Neuron (in vitro differentiated cells): ENCODE data around the gene ITLN1.

Experiments
- H2AFZ ChIP-seq: one replicate; pipeline ENCODE4 v1.6.1; 2013; ENCODE audit warnings: low read depth, mild to moderate bottlenecking, inconsistent platforms, low read length, moderate library complexity
- H3K27me3 ChIP-seq: one replicate; pipeline ENCODE4 v1.6.1; 2013; ENCODE audit warnings: low read length; ENCODE audit not compliant: insufficient read depth
- H3K36me3 ChIP-seq: one replicate; pipeline ENCODE4 v1.6.1; 2013; ENCODE audit warnings: low read length; ENCODE audit not compliant: insufficient read depth
- H3K4me1 ChIP-seq: one replicate; pipeline ENCODE4 v1.6.1; 2013; ENCODE audit warnings: low read length; ENCODE audit not compliant: insufficient read depth
- H3K4me3 ChIP-seq: 2 replicates; pipeline ENCODE4 v1.5.1; 2013; ENCODE audit warnings: mild to moderate bottlenecking, low read length, moderate library complexity
- H3K9me3 ChIP-seq: one replicate; pipeline ENCODE4 v1.6.1; 2013; ENCODE audit warnings: low read length

ITLN1 gene

GRCh38 chr1:160860840-160861505 lies 24.0 kb downstream of the ITLN1 start:
- no peak overlapping the region for H2AFZ ChIP-seq
- H3K4me3 ChIP-seq = no peak overlapping the region
- H3K27me3 ChIP-seq = peaks cover 4% of the 10 kb centered on the region
- no peaks in the 10 kb centered on the region for H3K36me3 ChIP-seq
- H3K4me1 ChIP-seq = no peaks in the 10 kb centered on the region
- no peaks in the 10 kb centered on the region for H3K9me3 ChIP-seq

DNA sequence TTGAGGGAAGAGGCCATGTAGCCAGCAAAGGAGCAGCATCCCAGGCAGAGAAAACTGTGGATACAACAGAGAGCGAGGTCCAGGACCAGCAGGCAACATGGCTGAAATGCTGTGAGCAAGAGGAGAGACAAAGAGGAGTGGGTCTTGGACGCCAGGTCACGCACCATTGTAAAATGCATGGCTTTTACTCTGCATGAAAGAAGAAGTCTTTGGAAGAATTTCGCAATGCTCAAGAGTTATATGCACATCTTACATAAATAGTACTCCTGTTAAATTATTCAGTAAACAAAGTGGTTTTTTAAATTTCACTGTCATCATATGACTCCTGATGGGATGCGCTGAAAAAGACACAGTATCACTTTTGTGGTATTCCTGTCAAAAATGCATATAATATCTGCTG lies 25.8 kb downstream of the ITLN1 start:
- Histone ChIP-seq H3K36me3 (no peaks in the 10 kb centered on the region), H3K27me3 (peaks cover 4% of the 10 kb centered on the region), H2AFZ (no peak overlapping the region), H3K4me3 (no peak overlapping the region), H3K9me3 (no peaks in the 10 kb centered on the region), H3K4me1 (no peaks in the 10 kb centered on the region)

- Histone ChIP-seq H3K4me3 (no peak overlapping the region), H2AFZ (no peak overlapping the region), H3K36me3 (no peaks in the 10 kb centered on the region), H3K27me3 (peaks cover 4% of the 10 kb centered on the region), H3K4me1 (no peaks in the 10 kb centered on the region), H3K9me3 (no peaks in the 10 kb centered on the region)
These were observed 26.5 kb downstream of the ITLN1 start for GRCh38 chr1:160858507-160858906.

DNA sequence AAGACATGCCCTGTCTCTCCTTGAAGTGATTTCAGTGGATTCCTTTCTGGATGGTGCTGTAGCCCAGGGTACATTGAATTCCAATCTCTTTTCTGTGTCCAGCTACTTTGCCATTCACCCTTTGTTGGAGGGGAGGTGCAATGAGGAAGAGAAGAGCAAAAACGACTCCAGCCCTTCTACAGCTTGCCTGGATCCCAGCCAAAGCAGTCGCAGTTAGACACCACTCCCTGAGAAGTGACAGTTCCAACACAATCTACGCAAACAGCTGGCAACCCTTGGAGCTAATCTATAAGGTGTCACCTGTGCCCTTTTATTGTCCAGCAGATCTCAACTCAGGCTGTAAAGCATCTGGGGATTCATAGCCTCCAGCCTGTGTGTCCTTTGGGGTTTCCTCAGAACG lies 26.9 kb downstream of the ITLN1 start:
- Histone ChIP-seq H3K9me3 (no peaks in the 10 kb centered on the region), H3K4me1 (no peaks in the 10 kb centered on the region), H3K4me3 (no peak overlapping the region), H3K27me3 (peaks cover 4% of the 10 kb centered on the region), H3K36me3 (no peaks in the 10 kb centered on the region), H2AFZ (no peak overlapping the region)

DNA sequence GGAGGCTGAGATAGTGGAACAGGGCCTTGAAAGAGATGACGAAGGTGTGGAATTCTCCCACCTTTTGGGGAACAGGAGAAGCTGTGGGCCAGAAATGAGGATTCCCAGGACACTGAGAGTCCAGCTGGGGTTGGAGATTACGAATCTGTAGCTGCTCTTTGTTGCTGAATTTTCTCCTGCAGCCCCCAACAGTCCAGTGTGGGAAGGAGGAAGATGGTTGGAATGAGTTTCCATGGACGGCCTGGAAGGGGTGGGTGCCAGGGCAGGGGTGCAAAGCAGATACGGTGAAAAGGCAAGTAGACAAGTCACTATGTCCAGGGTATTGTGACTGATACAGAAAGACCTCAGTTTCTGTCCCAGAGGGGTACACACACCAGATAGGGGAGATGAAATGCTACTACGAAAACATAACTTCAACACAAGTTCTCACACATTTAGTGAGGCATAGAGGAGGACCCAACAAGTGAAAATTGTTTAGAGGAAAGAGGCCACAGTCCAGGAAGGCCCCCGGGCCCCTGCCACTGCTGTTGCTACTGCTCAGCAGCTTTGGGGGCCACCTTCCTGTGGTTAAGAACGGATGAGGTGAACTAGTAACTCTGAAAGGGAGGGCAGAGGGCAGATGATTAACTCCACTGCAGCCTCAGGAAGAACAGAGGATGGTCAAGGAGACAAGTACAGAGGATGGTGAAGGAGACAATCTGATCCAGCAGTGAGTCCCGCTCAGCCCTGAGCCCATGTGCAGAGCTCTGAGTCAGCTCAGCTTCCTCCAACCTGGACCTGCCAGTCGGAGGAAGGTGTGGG lies 29.6 kb downstream of the ITLN1 start:
- H2AFZ ChIP-seq = no peak overlapping the region
- H3K27me3 ChIP-seq = peaks cover 4% of the 10 kb centered on the region
- no peak overlapping the region for H3K4me3 ChIP-seq
- no peaks in the 10 kb centered on the region for H3K9me3 ChIP-seq
- no peaks in the 10 kb centered on the region for H3K4me1 ChIP-seq
- no peaks in the 10 kb centered on the region for H3K36me3 ChIP-seq

GRCh38 chr1:160853754-160854153 lies 31.2 kb downstream of the ITLN1 start:
- no peaks in the 10 kb centered on the region for H3K4me1 ChIP-seq
- H3K4me3 ChIP-seq = no peak overlapping the region
- no peaks in the 10 kb centered on the region for H3K36me3 ChIP-seq
- H3K9me3 ChIP-seq = no peaks in the 10 kb centered on the region
- H3K27me3 ChIP-seq = peaks cover 4% of the 10 kb centered on the region
- H2AFZ ChIP-seq = no peak overlapping the region

DNA sequence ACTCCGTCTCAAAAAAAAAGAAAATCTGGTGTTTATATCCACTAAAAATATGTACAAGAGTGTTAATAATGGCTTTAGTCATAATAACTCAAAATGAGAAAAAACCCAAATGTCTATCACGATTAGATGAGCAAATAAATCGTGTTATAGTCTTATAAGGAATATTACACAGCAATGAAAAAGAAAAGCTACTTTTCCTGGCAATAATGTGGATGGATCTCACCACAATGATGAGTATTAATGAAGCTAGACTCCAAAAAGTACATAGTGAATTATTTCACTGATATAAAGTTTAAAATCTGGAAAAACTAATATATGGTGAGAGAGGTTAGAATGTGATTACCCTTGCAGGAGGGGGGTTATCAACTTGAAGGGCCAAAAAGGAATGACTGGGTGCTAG lies 32.0 kb downstream of the ITLN1 start:
- Histone ChIP-seq H3K4me3 (no peak overlapping the region), H2AFZ (no peak overlapping the region), H3K36me3 (no peaks in the 10 kb centered on the region), H3K27me3 (peaks cover 4% of the 10 kb centered on the region), H3K9me3 (no peaks in the 10 kb centered on the region), H3K4me1 (no peaks in the 10 kb centered on the region)

DNA sequence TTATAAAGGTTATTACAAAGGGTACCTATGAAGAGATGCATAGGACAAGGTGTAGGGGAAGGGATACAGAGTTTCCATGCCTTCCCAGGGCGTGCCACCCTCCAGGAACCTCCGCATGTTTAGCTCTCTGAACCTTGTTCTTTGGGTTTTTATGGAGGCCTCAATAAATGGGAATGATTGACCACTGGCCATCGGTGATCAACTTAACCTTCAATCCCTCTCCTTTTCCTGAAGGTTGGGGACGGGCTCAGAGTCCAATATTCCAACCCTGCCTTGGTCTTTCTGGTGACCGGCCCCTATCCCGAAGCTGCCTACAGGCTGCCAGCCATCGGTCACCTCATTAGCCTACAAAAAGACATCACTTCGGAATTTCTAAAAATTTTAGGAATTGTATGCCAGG lies 34.0 kb downstream of the ITLN1 start:
- Histone ChIP-seq H3K36me3 (no peaks in the 10 kb centered on the region), H3K9me3 (no peaks in the 10 kb centered on the region), H2AFZ (no peak overlapping the region), H3K27me3 (peaks cover 4% of the 10 kb centered on the region), H3K4me3 (no peak overlapping the region), H3K4me1 (no peaks in the 10 kb centered on the region)

GRCh38 chr1:160850541-160850940 lies 34.4 kb downstream of the ITLN1 start:
- Histone ChIP-seq H3K36me3 (no peaks in the 10 kb centered on the region), H2AFZ (no peak overlapping the region), H3K9me3 (no peaks in the 10 kb centered on the region), H3K4me1 (no peaks in the 10 kb centered on the region), H3K27me3 (peaks cover 4% of the 10 kb centered on the region), H3K4me3 (no peak overlapping the region)

- H3K36me3 ChIP-seq = no peaks in the 10 kb centered on the region
- H2AFZ ChIP-seq = no peak overlapping the region
- H3K9me3 ChIP-seq = no peaks in the 10 kb centered on the region
- H3K27me3 ChIP-seq = peaks cover 7% of the 10 kb centered on the region
- H3K4me3 ChIP-seq = no peak overlapping the region
- H3K4me1 ChIP-seq = no peaks in the 10 kb centered on the region
These were observed 38.7 kb downstream of the ITLN1 start for GRCh38 chr1:160846281-160846680.

- Histone ChIP-seq H3K27me3 (peaks cover 3% of the 10 kb centered on the region), H3K4me1 (no peaks in the 10 kb centered on the region), H2AFZ (no peak overlapping the region), H3K9me3 (no peaks in the 10 kb centered on the region), H3K4me3 (no peak overlapping the region), H3K36me3 (no peaks in the 10 kb centered on the region)
These were observed 40.3 kb downstream of the ITLN1 start for GRCh38 chr1:160844447-160845232.

DNA sequence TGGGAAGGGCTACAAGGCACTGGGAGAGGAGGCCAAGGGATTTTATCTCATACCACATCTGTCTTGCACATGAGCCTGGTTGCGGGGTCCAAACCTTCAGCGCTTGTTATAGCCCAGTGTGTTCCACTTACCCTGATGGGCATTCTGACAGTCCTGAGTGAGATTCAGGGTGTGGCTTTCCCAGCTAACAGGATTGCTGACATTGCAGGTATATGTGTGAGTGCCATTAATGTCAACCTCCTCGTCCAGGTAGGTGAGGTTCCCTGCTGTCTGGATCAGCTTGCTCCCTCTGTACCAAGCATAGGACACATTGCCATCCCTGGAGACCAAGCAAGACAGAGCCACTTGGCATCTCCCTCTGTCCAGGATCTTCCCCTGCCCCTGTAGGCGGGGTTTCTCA lies 43.9 kb downstream of the ITLN1 start:
- Histone ChIP-seq H3K36me3 (no peaks in the 10 kb centered on the region), H3K4me1 (no peaks in the 10 kb centered on the region), H3K27me3 (peaks cover 3% of the 10 kb centered on the region), H3K9me3 (no peaks in the 10 kb centered on the region), H2AFZ (no peak overlapping the region), H3K4me3 (no peak overlapping the region)

DNA sequence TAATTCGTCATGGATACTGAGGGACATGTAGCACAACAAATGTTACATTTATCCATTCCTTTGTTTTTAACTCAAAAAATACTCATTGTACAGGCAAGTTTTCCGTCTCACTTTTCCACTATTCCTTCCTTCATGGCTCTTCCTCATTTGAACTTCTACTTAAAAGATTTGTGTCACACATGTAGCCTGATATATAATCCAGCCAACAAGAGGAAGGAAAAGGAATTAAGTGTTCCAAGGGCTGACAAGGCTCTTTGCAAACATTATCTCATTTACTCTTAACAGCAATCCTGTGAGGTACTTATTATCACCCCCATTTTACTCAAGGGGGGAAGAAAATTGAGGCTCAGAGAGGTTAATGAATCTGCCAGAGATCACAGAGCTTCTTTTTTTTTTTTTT lies 45.2 kb downstream of the ITLN1 start:
- Histone ChIP-seq H2AFZ (no peak overlapping the region), H3K27me3 (peaks cover 3% of the 10 kb centered on the region), H3K36me3 (no peaks in the 10 kb centered on the region), H3K4me3 (no peak overlapping the region), H3K9me3 (no peaks in the 10 kb centered on the region), H3K4me1 (no peaks in the 10 kb centered on the region)
